ENCODE results near the gene TMSB15C.

Gene TMSB15C

DNA sequence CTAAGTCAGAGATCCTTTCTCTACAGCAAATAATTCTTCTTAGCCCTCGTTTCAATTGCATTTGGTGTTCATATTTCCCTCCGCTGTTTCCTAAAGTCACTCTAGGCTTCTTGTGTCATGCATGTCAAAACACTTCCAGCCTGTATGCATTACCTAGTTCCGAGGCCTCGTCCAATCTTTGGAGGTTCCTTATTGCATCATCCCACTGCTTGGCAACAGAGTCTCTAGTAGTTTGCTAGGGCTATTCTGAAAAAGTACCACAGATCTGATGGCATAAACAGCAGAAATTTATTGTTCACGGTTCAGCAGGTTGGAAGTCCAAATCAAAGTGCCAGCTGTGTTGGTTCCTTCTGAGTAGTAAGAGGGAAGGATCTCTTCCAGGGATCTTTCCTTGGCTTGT is 30.4 kb downstream of the TMSB15C start:
- DNase-seq (ENCODE audit: low spot score), result no peak

DNA sequence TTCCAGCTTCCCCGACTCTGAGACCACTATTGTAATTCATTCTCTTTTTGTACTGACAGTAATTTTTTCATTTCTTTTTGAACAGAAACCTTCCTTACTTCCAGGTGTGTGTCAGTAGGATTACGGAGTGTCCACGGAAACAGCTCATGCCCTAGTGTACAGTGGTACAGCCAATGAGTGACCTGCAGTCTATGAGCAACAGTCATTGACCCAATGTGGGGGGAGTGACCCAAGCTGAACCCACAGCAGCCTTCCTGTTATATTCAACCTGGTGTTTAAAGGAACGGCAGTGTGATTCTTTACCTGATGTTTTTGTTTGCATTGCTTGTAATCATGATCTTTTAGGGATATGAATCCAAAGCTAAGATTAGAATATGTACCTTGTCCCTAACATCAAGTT is 35.0 kb downstream of the TMSB15C start:
- no peak for DNase-seq (ENCODE audit: low spot score)

DNA sequence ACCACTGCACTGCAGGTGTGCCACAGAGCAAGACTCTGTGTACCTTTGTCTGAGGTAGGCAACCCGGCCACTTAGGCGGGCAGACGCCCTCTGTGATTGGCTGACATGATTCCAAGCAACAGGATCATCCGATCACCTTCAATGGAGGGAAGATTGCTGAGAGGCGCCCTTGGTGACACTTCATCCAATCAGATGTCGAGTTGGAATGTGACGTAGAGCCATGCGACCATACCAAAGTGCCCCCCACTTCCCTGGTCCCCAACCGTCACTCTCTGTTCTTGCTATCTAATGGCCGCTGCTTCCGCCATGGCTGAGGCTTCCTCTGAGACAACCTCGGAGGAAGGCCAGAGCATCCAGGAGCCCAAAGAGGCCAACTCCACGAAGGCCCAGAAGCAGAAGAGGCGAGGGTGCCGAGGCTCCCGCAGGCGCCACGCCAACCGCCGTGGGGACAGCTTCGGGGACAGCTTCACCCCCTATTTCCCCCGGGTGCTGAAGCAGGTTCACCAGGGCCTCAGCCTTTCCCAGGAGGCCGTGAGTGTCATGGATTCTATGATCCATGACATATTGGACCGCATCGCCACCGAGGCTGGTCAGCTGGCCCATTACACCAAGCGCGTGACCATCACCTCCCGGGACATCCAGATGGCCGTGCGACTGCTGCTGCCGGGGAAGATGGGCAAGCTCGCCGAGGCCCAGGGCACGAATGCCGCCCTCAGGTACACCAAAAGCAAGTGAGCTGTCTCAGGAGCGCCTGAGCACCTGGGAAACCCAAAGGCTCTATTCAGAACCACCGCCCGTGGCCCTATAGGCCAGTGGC is 36.1 kb downstream of the TMSB15C start, which contains the start of gene H2BW2:
Gene H2BW2, plus strand, starts transcription at position 268 of the 817 bp plus-strand sequence. Its CDS starts 39 bp downstream, at position 307.
- DNase-seq (ENCODE audit: low spot score), result no peak

All from putamen (tissue), 1 donor.